ENCODE measurements around the gene TLE2.
A peak's percentile ranks its signal among the peaks of the same experiment; 100 is the strongest.
"Not testable (repeated sequence)": the region's sequence is repeated elsewhere in the genome, so short reads cannot be mapped to it uniquely, and the experiment has no call there.

Gene TLE2

DNA sequence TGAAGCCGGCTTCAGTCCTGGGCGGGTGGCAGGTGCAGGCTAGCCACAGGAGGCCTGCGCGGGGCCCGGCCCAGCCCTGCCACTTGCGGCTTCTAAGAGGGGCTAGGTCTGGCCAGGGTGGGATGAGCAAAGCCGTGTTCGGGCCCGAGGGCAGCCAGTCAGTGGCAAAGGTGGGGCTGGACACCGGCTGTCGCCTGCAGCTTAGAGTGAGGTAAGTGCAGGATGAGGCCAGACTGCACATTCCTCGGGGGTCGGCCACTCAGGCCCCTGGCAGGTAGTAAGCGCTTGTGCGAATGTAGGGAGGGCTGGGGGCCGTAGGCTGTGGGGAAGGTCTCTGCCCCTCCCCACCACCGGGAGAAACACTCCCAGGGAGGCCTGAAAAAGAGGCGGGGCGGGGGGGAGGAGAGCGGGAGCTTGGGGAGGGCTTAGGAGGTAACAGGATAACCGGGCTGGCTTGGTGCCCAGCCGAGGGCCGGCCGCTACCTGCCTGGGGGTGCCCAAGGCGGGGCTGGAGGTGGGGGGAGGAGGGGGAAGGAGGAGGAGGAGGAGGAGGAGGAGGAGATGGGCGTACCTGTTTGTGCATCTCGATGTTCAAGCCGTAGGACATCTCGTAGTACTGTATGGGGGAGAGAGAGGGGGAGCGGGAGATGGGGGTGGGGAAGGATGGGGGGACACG lies 26.8 kb upstream of the TLE2 start:
- DNase-seq: peak; percentile 69

DNA sequence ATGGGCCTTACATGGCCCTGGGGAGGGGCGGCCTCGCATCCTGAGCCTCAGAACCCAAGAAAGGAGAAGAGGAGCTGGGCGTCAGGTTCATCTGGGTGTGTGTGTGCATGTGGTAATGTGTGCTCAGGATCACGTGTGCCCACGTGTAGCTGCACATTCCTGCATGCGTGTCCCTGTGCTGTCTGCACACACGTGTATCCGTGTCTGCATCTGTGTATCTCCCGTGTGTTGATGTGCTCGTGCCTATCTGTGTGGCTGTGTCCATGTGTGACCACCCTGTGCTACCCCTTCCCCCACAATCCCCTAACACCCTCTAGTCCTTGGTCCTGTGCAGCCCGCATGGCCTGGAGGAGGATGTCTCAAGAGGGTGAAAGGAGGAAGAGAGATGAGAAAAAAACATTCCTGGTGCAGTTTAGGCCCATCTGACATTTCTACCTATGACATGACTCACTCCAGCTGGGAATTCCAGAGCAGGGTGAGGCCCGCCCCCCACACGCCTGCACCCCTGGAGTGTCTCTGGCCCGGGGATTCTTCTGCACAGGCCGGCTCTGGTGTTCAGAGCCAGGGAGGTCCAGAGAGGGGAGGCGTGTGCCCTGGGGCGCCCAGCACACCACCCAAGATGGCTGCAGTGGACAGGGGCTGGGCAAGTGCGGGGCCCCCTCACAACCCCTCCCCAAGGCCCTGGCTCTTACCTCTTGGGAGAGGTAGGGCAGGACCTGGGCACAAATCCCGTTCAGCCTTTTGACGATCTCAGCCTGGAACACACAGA lies 26.1 kb upstream of the TLE2 start:
- DNase-seq: no peak

GRCh38 chr19:3054265-3054971 lies 25.3 kb upstream of the TLE2 start:
- DNase-seq: no peak

DNA sequence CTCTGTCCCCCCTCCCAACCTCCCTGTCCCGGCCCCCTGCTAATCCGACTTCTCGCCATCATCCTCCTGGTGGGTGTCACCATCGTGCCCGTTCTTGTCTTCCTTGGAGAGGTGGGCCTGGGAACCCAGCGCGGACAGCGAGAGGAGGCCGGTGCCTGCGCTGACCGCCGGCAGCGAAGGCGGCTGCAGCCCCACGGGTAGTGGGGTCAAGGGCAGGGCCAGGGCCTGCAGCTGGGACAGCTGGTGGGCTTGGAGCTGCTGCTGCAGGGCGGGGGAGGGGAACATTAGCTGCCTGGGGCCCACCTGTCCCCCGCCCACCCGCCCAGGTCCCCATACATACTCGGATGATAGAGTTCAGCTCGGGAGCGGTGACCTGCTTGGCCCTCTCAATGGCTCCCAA lies 24.7 kb upstream of the TLE2 start:
- DNase-seq: no peak

GRCh38 chr19:3053218-3053621 lies 24.1 kb upstream of the TLE2 start:
- DNase-seq: no peak

DNA sequence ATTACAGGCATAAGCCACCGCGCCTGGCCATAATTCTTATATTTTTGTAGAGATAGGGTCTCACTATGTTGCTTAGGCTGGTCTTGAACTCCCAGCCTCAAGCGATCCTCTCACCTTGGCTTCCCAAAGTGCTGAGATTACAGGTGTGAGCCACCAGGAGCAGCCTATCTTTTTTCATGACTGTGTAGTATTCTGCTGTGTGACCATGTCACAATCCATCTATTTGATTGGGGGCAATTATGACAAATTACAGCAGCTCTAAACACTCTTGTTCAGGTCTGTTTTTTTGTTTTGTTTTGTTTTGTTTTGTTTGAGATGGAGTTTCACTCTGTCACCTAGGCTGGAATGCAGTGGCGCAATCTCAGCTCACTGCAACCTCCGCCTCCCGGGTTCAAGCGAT lies 20.9 kb upstream of the TLE2 start:
- not testable (repeated sequence) for DNase-seq

DNA sequence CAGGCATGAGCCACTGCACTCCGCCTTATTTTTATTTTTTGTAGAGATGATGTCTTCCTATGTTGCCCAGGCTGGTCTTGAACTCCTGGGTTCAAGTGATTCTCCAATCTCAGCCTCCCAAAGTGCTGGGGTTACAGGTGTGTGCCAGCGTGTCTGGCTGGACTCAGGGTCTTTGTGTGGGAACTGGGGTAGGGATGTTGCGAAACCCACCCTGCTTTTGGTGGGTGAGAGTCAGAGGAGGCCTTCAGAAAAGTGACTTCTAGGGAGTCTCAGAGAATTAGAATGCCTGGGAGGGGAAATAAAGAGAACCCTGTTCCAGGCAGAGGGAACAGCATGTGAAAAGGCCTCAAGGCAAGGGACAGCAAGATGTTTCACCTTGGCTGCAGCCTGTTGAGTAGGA lies 20.0 kb upstream of the TLE2 start:
- no peak for DNase-seq

GRCh38 chr19:3048190-3048533 lies 19.1 kb upstream of the TLE2 start:
- DNase-seq: no peak

DNA sequence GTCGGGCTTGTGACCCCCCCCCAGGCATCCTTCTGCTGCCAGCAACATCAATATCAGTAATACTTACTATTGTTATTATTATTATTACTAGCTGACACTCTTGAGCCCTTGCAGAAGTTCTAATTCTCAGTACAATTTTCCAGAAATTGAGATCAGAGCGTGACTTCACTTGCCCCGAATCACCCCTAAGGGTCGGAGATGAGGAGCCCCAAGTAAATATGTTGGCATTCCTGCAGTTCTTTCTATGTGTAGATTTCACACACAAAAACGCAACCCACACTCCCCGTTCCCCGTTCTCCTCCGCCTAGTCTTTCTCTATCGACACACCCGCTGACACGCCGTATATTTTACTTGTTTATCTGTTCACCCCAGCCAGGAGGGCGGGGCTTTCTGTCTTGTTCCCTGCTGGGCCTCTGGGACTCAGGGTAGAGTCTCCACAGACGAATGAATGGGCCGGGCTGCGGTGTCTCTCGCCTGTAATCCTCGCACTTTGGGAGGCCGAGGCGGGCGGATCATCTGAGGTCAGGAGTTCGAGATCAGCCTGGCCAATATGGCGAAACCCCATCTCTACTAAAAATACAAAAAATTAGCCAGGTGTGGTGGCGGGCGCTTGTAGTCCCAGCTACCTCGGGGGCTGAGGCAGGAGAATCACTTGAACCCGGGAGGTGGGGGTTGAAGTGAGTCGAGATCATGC lies 18.6 kb upstream of the TLE2 start:
- peak; percentile 90 for DNase-seq

- DNase-seq: no peak
Measured at GRCh38 chr19:3046698-3047495, 17.8 kb upstream of the TLE2 start.

GRCh38 chr19:3045885-3046697 lies 17.0 kb upstream of the TLE2 start:
- DNase-seq: no peak

DNA sequence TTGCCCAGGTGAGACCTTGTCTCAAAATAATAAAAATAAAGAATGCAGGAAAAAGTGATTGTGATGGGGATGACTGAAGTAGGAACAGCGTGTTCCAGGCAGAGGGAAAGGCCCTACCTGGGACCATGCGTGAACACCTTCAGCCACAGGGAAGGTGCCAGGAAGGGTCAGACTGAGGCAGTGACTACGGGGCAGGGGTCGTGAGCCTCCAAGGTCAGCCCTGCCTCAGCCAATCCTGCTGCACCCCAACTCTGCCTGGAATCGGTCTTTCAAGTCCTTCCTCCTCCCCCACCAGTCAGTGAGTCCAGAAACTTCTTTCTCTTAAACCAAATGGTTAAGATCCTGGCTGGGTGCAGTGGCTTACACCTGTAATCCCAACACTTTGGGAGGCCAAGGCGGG lies 16.1 kb upstream of the TLE2 start:
- DNase-seq: no peak

- no peak for DNase-seq
Measured at GRCh38 chr19:3042621-3043267, 13.7 kb upstream of the TLE2 start.

DNA sequence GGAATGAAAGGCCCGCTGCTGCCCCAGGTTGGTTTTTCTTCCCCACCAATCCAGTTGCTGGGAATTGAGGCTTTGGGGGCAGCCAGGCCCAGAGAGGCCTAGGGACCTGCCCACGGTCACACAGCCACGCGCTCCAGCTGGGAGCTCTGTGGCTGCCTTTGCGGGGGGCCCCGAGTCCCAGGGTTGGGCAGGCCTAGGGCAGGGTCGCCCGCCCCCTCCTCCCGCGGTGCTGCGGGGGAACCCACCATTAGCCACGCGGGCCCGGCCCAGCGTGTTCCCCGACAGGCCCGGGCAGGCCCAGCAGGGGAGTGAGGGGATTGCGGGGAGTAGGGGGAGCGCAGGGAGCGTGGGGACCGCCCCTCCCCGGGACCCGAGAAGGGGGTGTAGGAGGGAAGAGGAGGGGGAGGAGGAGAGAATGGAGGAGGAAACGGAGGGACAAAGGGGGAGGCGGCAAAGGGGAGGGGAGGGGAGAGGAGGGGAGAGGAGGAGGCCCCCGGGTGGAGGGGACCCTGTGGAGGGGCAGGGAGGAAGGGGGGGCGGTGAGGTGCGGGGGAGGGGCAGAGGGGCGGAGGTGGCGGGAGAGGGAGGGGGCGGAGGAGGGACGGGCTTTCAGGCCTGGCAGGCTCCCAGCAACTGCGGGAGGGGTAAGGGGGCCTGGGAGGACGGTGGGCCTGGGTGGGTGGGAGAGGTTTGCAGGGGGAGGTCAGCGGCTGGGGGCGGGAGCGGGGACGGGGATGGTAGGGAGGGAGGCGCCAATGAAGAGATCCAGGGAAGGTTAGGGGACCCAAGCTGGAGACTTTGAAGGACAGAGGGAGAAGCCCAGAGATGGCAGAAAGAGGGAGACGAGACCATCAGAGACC lies 12.9 kb upstream of the TLE2 start:
- DNase-seq: no peak

DNA sequence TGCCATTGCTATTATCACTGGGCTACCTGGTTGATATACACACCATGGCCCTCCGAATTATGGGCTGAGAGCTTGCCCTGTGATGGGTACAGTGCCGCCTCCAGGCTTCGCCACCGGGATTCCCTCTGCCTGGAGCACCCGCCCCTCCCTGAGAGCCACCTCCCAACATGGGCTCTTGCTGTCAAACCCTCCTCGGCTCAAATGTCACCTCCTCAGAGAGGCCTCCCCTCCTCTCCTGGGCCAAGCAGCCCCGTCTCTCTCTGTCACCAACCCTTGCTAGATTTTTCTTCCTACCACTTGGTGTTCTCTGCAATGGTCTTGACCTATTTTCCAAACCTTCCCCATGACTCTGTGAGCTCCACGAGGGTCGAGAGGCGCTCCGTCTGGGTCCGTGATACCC lies 12.2 kb upstream of the TLE2 start:
- DNase-seq: no peak

DNA sequence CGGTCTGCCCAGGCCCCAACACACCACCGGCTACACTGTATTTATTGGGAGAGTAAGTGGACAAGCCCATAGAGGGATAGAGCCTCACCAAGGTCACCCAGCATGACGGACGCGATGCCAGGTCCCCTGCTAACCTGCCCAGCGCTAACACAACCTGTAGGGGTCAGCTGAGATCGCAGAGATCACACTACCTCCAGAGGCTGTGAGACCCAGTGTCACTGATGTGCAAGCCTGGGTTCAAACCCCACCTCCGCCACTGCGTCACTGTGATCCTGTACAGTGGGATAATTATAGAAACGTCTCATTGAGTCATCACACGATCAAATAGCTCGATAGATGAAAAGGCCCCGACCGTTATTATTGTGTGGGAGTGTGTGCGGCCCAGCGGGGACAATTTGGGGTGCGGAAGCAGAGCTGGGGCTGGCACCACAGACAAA lies 10.6 kb upstream of the TLE2 start:
- no peak for DNase-seq

- DNase-seq: no peak
Measured at GRCh38 chr19:3039125-3039524, 10.0 kb upstream of the TLE2 start.

GRCh38 chr19:3038214-3038613 lies 9.1 kb upstream of the TLE2 start:
- DNase-seq: no peak

DNA sequence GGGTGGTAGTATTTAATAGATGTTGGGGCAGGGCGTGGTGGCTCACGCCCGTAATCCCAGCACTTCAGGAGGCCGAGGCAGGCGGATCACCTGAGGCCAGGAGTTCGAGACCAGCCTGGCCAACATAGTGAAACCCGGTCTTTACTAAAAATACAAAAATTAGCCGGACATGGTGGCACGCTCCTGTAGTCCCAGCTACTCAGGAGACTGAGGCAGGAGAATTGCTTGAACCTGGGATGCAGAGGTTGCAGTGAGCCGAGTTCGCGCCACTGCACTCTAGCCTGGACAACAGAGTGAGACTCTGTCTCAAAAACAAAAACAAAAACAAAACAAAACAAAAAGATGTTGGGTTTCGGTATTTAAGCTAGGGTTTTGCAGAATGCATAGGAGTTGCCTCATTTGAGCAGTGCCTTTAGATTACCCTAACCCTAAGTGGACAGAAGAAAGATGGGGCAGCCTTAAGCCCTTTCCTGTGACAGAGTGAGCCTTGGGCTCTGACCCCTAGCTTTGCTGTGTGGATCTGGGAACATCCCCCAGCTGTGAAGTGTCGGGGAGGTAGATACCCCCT lies 8.0 kb upstream of the TLE2 start:
- not testable (repeated sequence) for DNase-seq
